Measurements from ENCODE around the gene XIRP1. TPM values are rescaled to one million over a fixed set of nuclear protein-coding genes. Genes with fewer than 3 reads are reported as not detected.

The XIRP1 gene
- total RNA-seq, 1 donor: under 0.01 TPM

GRCh38 chr3:39147711-39148434 is 44.5 kb downstream of the XIRP1 start:
- DNase-seq (ENCODE audit: low read depth in 2 of 3, low spot score in 2 of 3): peak in 2 of 3 donors; percentile 87 to 93

- DNase-seq (ENCODE audit: low read depth in 2 of 3, low spot score in 2 of 3): peak in 2 of 3 donors; percentile 88 to 90
These were observed 45.5 kb downstream of the XIRP1 start for GRCh38 chr3:39146611-39147591.

- DNase-seq (ENCODE audit: low read depth in 2 of 3, low spot score in 2 of 3): no peak
These were observed 46.3 kb downstream of the XIRP1 start for GRCh38 chr3:39146083-39146501.

- DNase-seq (ENCODE audit: low read depth in 2 of 3, low spot score in 2 of 3): no peak
These were observed 47.5 kb downstream of the XIRP1 start for GRCh38 chr3:39144748-39145380.

- no peak for DNase-seq (ENCODE audit: low read depth in 2 of 3, low spot score in 2 of 3)
These were observed 48.2 kb downstream of the XIRP1 start for GRCh38 chr3:39144095-39144747.

GRCh38 chr3:39143051-39143885 is 49.1 kb downstream of the XIRP1 start:
- no peak for DNase-seq (ENCODE audit: low read depth in 2 of 3, low spot score in 2 of 3)

GRCh38 chr3:39142067-39142466 is 50.3 kb downstream of the XIRP1 start:
- DNase-seq (ENCODE audit: low read depth in 2 of 3, low spot score in 2 of 3): no peak

- peak in 1 of 3 donors; percentile 46 for DNase-seq (ENCODE audit: low read depth in 2 of 3, low spot score in 2 of 3)
These were observed 51.0 kb downstream of the XIRP1 start for GRCh38 chr3:39141171-39141995.

GRCh38 chr3:39140341-39140971 is 51.9 kb downstream of the XIRP1 start:
- no peak for DNase-seq (ENCODE audit: low read depth in 2 of 3, low spot score in 2 of 3)

GRCh38 chr3:39139442-39139841 is 53.0 kb downstream of the XIRP1 start:
- DNase-seq (ENCODE audit: low read depth in 2 of 3, low spot score in 2 of 3): no peak

- DNase-seq (ENCODE audit: low read depth in 2 of 3, low spot score in 2 of 3): no peak
These were observed 53.5 kb downstream of the XIRP1 start for GRCh38 chr3:39138804-39139415.

GRCh38 chr3:39137991-39138803 is 54.2 kb downstream of the XIRP1 start:
- DNase-seq (ENCODE audit: low read depth in 2 of 3, low spot score in 2 of 3): no peak

GRCh38 chr3:39137435-39137936 is 54.9 kb downstream of the XIRP1 start:
- DNase-seq (ENCODE audit: low read depth in 2 of 3, low spot score in 2 of 3): no peak

- no peak for DNase-seq (ENCODE audit: low read depth in 2 of 3, low spot score in 2 of 3)
These were observed 55.6 kb downstream of the XIRP1 start for GRCh38 chr3:39136533-39137434.

GRCh38 chr3:39135170-39135805 is 57.1 kb downstream of the XIRP1 start:
- DNase-seq (ENCODE audit: low read depth in 2 of 3, low spot score in 2 of 3): no peak

Data from hematopoietic multipotent progenitor cell (in vitro differentiated cells).